ENCODE data around the gene MAT1A.

- no peak for TF ChIP-seq CTCF (IDR thresholded peaks at IDR 0.05)
- TF ChIP-seq POLR2A (IDR thresholded peaks at IDR 0.05): no peak
Observed at GRCh38 chr10:80284522-80284921, 4.9 kb downstream of the MAT1A start.

All from testis (tissue), 2 donors.